Fibroblast of villous mesenchyme (primary cell): ENCODE data around the gene MICAL2. TPM values are rescaled to one million over a fixed set of nuclear protein-coding genes. Genes with fewer than 3 reads are reported as not detected.

ENCODE experiments used
- DNase-seq: peaks from one replicate; pipeline ENCODE4 v3.0.0-alpha.2; 2010; ENCODE audit warnings: low read depth
- H3K4me3 ChIP-seq: 2 replicates; pipeline ENCODE4 v1.5.1; 2011; ENCODE audit warnings: low read depth, mild to moderate bottlenecking, low read length
- total RNA-seq: library from RNA; depleted of rRNA; stranded (reverse); fragments of >200 nt; gene quantifications from 2 replicates; pipeline ENCODE4 v1.2.3, GENCODE V29; 2012
- TF ChIP-seq, protein P1 (sequence below): IDR thresholded peaks from 2 replicates; pipeline ENCODE4 v1.5.1; 2012; ENCODE audit warnings: low read depth, mild to moderate bottlenecking, low read length; ENCODE audit not compliant: insufficient read depth

The MICAL2 gene
- total RNA-seq, 1 donor: 164 TPM

DNA sequence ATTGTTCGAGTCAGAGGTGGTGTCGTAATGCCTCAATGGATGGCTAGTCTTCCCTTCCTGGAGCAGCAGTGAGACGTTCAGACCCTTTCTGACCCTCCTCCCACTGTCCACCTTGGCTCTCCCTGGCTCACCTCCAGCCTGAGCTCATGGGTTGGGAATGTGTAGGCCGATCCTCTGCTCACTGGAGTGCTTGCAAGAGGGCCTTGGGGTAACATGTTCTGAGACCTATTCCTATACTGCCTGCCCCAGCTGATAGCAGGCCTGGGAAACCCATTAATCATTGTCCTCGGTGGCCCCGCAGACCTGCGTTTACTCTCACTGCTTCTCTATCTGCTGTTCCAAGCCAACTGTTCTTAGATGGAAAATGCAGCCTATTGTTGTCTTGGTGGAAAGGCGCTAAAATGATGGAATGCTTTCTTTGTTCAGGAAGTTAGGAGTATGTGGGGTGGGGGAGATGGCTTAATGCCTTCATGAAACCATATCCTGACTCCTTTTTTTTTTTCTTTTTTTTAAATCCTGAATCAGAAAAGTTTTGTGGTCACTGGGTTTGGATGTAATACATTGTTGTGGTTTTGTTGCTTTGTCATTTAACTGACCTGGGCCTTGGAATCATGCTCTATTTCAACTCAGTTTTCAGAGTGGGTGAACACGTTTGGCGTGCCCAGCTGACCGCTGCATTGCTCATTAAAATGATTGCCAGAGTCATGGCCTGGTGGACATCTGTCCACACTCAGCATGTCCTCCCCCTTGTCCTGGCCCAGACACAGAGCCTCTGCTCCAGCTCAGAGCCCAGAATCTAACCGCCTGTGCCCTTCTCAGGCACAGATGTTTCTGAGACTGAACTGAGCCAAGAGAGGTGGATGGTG lies 72.5 kb downstream of the MICAL2 start:
- peak; percentile 92 for DNase-seq
- no peak overlapping the region for H3K4me3 ChIP-seq
- TF ChIP-seq, protein P1, sequence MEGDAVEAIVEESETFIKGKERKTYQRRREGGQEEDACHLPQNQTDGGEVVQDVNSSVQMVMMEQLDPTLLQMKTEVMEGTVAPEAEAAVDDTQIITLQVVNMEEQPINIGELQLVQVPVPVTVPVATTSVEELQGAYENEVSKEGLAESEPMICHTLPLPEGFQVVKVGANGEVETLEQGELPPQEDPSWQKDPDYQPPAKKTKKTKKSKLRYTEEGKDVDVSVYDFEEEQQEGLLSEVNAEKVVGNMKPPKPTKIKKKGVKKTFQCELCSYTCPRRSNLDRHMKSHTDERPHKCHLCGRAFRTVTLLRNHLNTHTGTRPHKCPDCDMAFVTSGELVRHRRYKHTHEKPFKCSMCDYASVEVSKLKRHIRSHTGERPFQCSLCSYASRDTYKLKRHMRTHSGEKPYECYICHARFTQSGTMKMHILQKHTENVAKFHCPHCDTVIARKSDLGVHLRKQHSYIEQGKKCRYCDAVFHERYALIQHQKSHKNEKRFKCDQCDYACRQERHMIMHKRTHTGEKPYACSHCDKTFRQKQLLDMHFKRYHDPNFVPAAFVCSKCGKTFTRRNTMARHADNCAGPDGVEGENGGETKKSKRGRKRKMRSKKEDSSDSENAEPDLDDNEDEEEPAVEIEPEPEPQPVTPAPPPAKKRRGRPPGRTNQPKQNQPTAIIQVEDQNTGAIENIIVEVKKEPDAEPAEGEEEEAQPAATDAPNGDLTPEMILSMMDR: no peak

DNA sequence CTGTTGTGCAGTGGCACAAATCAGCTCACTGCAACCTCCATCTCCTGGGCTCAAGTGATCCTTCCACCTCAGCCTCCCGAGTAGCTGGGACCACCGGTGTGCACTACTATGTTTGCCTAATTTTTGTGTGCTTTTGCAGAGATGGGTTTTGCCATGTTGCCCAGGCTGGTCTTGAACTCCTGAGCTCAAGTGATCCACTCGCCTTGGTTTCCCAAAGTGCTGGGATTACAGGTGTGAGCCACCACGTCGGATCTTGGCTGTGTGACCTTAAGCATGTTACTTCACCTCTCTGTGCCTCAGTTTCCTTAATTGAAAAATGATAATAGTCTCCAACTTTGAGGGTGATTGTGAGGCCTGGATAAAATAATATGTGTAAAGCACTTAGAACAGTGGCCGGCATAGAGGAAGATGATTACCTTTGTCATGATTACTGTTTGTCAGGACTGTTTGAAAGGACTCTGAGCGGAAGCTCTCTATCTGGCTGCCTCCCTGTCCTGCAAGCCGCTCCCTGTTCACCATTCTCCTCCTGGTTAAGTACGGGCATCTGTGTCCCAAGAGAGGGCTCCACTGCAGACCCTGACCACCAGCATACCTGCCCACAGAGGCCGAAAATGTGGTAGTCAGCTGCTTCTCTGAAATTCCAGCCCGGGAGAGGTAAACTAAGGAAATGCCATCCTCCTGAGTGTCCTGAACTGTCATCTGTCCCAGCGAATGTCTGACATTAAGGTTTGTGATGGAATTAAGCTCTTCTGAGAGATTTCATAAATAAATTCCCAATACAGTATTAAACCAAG lies 73.6 kb downstream of the MICAL2 start:
- H3K4me3 ChIP-seq: no peak overlapping the region
- DNase-seq: no peak
- TF ChIP-seq, protein P1: no peak

DNA sequence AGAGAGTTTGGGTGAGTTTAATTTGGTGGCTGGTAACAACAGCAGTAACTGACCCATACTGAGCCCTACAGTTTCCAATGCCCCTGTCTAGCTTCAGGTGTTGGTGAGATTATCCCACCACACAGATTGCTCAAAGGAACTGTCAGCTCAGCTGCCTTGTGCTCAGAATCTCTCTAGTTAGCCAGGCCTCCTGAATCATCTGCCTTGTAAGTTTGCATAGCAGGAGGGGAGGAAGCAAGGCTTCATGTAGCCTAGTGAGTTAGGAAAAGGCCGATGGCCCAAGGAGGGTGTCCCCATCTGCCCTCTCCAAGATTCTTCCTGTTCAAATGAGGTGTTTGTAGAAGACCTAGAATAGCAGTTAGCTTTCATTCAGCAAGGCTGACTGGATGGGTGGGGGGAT lies 74.3 kb downstream of the MICAL2 start:
- H3K4me3 ChIP-seq: no peak overlapping the region
- no peak for DNase-seq
- TF ChIP-seq, protein P1: no peak

DNA sequence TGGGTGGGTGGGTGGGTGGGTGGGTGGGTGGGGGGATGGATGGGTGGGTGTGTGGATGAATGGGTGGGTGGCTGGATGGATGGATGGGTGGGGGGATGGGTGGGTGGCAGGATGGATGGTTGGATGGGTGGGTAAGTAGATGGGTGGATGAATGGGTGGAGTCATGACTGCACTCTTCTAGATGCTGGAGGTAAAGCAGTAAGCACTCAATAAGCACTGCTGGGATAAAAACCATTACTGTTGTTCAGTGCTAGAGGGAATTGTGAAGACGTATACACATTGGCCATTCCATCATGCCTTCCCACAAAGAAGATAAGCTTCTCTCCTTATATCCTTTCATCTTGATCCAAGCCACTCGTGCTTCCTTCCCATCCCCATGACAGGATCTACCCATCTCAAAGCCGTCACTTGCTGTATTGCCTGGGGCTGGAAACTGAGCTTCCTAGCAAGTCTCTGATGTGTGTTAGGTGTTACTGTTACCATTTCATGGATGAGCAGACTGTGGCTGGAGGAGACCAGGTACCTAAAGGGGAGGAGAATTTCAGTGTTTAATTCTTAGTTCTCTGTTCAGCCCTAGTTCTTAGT lies 74.8 kb downstream of the MICAL2 start:
- TF ChIP-seq, protein P1: no peak
- no peak overlapping the region for H3K4me3 ChIP-seq
- DNase-seq: no peak

DNA sequence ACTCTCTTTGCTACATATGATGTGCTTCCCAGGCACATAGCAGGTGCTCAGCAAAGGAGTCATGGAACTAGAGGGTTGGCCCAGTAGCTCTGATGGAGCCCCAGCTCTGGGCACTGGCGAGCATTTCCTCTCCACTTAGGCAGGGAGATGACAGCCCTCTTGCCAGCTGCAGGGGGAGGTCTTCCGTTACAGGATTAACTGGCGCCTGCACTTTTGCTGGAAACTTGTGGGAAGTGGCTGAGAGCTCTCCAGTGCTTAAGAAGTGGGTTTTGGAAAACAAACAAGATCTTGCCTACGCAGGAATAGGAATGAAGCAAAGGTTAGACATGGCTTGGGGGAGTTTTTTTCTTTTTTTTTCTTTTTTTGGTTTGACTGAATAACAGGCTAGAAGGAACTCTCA lies 75.5 kb downstream of the MICAL2 start:
- DNase-seq: peak; percentile 90
- TF ChIP-seq, protein P1: peak; percentile 31
- H3K4me3 ChIP-seq: no peak overlapping the region

DNA sequence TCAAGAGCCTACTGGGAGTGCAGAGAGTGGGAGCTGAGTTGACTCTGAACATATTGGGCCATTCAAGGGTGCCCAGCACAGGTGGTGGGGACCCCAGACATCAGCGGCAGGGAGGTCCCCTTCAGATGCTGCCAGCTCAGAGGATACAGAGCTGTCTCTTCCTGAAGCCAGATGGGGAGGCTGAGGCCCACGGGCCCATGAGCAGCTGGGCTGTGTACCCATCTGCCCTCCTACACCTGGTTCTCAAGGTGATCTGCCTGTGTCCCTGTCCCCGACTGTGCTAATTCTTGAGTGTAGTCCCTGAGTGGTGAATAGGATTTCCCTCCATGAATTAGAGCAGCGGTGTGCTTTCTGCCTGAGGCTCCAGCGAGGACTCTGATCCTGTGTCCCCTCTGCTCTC lies 76.3 kb downstream of the MICAL2 start:
- no peak for DNase-seq
- H3K4me3 ChIP-seq: no peak overlapping the region
- TF ChIP-seq, protein P1: no peak
